MG63 (cell line): ENCODE measurements around the gene NUP210. TPM values are rescaled to one million over a fixed set of nuclear protein-coding genes. Genes with fewer than 3 reads are reported as not detected.

ENCODE experiments used
- DNase-seq: peaks from one replicate; pipeline ENCODE4 v3.0.0-alpha.2; 2020
- H3K27me3 ChIP-seq: fragments of 250-450 bp; sonication (Bioruptor Pico); 2 replicates; pipeline ENCODE4 v1.5.1; 2020; ENCODE audit warnings: mild to moderate bottlenecking, moderate library complexity
- H3K36me3 ChIP-seq: fragments of 250-450 bp; sonication (Bioruptor Pico); 2 replicates; pipeline ENCODE4 v1.5.1; 2020; ENCODE audit warnings: mild to moderate bottlenecking, moderate library complexity
- H3K4me3 ChIP-seq: fragments of 250-450 bp; sonication (Bioruptor Pico); 2 replicates; pipeline ENCODE4 v1.5.1; 2020; ENCODE audit warnings: mild to moderate bottlenecking, moderate library complexity
- H3K9me3 ChIP-seq: fragments of 250-450 bp; sonication (Bioruptor Pico); 2 replicates; pipeline ENCODE4 v1.5.1; 2020; ENCODE audit warnings: mild to moderate bottlenecking, moderate library complexity
- total RNA-seq: library from RNA; depleted of rRNA; stranded (reverse); fragments of >200 nt; shearing (Covaris generic); gene quantifications from 2 replicates; pipeline ENCODE4 v1.2.3, GENCODE V29; 2014; ENCODE audit warnings: low replicate concordance

Gene NUP210
- total RNA-seq, 1 experiment from 2014 or later: 16.4 TPM

DNA sequence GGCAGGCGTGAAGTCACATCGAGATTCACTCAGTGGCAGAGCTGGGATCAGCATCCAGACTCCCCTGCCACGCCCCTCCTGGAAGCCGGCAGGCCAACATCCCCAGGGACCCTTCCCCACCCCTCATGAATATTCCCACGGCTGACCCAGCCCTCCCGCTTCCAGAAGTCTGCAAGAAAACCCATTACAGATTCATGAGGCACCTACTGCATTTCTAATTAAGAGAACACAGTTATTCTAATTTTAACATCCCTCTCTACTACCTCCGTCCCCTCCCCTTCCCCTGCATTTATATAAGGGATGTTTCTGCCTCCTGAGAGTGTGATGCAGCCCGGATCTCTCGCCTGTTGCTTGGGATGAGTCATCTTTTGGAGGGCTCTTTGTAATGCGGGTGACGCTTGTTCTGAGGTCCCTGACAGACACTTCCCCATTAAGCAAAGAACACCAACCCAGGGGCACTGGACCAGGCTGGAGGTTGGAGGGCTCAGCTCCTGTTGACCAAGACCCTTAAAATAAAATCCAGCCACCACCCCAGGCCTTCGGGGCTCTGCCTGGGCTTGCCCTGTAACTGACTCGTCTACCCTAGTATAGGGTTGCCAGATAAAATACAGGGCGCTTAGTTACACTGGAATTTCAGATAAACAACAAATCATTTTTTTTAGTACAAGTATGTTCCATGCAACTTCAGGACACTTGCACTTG is 118.7 kb downstream of the NUP210 start:
- no peak overlapping the region for H3K4me3 ChIP-seq
- no peaks in the 10 kb centered on the region for H3K9me3 ChIP-seq
- H3K27me3 ChIP-seq: no peaks in the 10 kb centered on the region
- no peaks in the 10 kb centered on the region for H3K36me3 ChIP-seq
- DNase-seq: peak; percentile 18

DNA sequence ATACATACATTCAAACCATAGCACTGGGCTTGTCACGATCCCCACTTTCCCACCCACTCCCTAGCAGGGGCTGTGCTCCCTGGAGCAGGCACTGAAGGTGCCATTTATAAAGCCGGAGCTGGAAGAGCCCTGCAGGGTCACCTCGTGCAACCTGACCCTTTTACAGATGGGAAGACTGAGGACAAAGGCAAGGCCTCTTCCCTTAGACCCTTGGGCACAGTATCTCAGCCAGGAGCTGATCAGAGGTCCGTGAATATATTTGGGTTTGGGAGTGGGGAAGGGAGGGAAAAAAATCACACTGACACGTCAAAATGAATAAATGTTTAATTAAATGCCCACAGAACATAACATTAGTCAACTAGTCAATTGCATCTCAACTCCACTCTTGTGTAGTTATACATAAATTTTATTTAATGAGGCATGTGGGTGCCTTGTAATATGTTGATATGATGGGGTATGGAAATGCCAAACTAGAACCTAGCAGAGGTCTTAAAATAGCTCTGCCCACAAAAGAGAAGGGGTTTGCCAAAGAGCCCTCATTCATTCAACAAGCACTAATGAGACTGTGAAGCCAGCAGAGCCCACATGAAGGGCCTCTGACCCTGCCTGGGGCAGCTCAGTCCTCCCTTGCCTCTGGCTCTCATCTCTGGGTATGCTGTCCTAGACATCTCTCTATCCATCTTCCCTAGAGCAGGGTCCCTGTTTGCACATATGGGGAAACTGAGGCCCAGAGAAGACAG is 119.4 kb downstream of the NUP210 start:
- Histone ChIP-seq H3K27me3 (no peaks in the 10 kb centered on the region), H3K4me3 (no peak overlapping the region), H3K9me3 (no peaks in the 10 kb centered on the region), H3K36me3 (no peaks in the 10 kb centered on the region)
- DNase-seq: no peak

DNA sequence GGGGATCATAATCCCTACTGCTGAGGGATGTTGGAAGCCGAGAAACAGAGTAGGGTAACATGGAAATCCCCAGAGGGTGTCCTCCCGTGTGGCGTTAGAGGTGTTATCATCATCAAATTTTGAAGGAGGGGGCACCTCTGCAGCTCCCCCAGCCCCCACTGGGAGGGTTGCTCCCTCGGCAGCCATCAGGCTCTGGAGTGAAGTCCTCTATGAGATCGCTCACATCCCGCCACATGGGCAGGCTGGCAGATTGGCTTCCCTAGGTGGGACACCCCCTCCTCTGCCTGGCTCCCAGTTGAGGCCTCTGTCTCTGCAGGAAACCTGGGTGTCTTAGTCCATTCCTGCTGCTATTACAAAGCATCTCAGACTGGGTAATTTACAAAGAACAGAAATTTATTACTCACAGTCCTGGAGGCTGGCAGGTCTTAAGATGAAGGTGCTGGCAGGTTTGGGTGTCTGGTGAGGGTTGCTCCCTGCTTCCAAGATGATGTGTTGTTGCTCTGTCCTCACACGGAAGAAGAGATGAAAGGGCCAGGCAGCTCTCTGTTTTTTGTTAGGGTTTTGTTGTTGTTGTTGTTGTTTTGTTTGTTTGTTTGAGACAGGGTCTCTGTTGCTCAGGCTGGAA is 120.5 kb downstream of the NUP210 start:
- no peaks in the 10 kb centered on the region for H3K27me3 ChIP-seq
- no peak overlapping the region for H3K4me3 ChIP-seq
- no peak for DNase-seq
- no peaks in the 10 kb centered on the region for H3K9me3 ChIP-seq
- H3K36me3 ChIP-seq: no peaks in the 10 kb centered on the region

DNA sequence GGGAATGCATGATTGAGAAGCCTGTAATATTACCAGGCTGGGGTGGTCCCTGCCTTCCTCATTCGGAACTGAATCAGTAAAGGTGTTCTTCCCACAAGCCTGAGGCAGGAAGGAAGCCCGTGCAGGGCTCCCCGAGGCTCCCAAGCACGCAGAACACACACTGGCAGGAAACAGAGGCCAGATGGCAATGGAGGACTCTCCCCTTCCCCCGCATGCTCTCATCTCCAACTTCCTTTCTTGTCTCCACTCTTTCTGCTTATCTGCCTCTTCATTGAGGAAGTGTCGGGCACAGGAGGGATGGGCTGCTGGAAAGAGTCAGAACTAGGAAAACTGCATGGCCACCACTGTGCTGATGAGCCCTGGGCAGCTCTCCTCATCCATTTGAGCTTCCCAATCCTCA is 123.5 kb downstream of the NUP210 start:
- Histone ChIP-seq H3K27me3 (no peaks in the 10 kb centered on the region), H3K4me3 (no peak overlapping the region), H3K36me3 (no peaks in the 10 kb centered on the region), H3K9me3 (no peaks in the 10 kb centered on the region)
- no peak for DNase-seq

DNA sequence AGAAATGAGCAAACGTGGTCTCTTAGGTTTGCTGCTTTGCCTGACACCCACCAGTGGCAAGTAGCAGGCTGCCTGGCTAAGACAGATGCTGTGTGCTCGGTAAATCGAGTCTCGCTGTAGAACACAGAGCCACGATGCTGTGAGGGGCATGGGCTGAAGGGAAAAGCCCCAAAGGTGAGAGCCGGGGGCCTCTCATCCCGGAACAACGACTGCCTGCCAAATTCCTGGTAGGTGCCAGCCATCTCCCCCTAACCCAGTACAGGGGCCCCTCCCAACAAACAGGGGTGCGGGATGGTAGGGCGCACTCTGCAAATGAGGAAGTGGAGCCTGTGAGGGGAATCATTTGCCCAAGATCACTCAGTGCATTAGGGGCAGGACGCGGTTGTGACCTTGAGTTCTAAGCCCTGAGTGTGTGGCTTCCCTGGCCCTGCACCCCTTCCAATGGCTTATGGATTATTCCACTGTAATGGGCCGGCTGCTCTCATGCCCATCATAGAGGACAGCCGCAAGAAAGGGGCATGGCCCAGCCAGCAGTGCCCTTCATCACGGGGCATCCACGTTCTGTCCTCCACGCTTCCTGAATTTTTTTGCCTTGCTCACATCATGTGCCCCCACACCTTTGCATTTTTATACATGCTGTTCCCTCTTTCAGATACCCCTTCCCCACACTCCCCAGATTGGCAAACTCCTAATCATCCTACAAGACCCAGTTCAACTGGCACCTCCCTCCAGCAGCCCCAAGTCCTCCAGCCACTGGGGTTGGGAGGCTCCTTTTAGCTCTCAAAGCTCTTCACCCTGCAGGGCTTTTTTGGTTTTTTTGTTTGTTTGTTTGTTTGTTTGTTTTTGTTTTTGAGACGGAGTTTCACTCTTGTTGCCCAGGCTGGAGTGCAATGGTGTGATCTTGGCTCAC is 125.4 kb downstream of the NUP210 start:
- Histone ChIP-seq H3K4me3 (no peak overlapping the region), H3K9me3 (no peaks in the 10 kb centered on the region), H3K36me3 (no peaks in the 10 kb centered on the region), H3K27me3 (no peaks in the 10 kb centered on the region)
- DNase-seq: no peak

DNA sequence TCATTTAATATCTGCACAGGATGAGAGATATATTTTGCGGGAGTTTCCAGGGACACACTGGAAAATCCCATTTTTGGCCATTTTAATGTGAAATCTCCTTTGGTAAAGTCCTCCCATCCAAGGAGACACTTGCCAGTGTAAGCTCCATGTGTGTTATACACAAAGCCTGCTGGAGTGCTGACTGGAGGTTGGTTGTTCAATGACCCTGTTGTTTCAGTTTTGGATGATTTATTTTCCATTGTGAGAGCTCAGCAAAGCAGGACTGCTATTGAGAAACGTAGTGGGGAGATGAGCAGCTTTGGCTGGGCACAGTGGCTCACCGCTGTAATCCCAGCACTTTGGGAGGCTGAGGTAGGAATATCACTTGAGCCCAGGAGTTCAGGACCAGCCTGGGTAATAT is 127.7 kb downstream of the NUP210 start:
- H3K9me3 ChIP-seq: 0 out of 2 replicates have a peak, but pooled peaks cover under 1% of the 10 kb centered on the region
- no peaks in the 10 kb centered on the region for H3K36me3 ChIP-seq
- no peak overlapping the region for H3K4me3 ChIP-seq
- H3K27me3 ChIP-seq: no peaks in the 10 kb centered on the region
- DNase-seq: no peak

DNA sequence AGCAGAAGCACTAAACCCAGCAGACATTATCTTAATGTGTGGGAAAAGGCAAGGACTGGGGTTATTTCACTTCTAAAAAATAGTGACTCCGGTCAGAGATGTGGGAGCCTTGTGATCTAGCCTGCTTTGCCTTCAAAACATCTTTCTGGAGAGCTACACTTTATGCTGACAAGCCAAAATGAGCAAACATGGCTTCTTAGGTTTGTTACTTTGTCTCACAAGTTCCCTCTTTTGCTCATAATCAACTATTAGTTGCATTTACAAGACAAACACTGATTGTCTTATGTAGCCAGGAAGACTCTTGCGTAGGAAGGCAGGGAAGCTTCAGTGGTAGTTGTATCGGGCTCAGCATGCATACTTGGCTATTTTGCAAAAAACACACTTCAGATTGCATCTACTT is 129.2 kb downstream of the NUP210 start:
- H3K27me3 ChIP-seq: no peaks in the 10 kb centered on the region
- H3K4me3 ChIP-seq: no peak overlapping the region
- H3K36me3 ChIP-seq: no peaks in the 10 kb centered on the region
- DNase-seq: no peak
- peaks cover 8% of the 10 kb centered on the region; the same call in 1 of the 2 replicates for H3K9me3 ChIP-seq

DNA sequence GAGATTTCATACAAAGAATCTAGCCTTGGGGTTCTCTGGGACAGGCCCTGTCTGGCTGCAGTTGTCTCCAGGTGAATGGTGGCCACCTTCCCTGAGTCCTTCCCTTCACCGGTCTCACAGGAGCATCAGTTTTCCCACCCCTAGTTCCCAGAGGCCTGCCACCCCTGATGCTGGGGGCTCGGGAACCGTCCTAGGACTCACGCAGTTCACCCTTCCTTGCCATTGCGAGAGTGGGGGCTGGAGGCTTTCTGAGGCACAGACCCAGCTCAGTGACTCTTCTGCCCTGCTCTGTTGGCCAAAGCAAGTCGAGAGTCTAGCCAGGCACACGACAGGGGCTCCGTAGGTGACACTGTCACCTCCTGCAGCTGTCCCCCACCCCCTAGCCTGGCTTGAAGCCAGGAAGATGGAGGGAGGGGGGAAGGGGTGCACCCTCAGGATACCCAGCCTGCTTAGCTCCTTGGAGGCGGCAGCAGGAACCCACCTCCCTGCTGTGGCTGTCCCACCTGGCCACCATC is 130.3 kb downstream of the NUP210 start:
- no peak for DNase-seq

DNA sequence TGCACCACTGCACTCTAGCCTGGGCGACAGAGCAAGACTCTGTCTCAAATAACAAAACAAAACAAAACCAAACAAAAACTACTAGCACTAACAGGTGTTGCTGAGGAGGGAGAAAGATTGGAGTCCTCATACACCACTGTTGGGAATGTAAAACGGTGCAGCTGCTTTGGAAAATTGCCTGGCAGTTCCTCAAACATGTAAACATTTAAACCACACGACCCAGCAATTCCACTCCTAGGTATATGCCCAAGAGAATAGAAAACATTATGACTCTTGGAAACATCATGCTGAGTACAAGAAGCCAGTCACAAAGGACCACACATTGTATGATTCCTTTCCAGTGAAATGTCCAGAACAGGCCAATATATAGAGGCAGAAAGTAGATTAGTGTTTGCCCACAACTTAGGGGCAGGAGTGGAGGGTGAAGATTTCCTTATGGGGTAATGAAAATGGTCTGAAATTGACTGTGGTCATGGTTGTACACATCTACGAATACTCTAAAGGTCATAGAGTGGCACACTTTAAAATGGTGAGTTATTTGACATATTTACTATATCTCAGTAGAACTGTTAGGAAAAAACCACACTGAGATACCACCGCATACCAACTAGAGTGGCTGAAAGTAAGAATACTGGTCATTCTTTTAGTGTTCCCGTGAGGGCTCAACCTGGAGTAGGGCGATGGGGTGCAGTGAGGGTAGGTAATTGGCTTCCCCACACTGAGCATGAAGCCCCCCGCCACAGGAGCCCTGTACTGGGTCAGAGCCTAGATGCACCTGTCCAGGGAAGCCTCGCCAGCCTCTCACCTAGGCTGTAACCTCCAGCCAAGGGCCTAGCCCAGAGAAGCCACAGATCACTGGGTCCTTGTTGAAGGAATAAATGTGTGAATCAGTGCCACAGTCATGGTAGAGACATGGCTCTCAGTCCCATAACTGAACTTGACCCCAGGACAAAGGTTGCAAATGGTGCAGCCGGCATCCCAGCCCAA is 131.1 kb downstream of the NUP210 start:
- no peaks in the 10 kb centered on the region for H3K36me3 ChIP-seq
- H3K4me3 ChIP-seq: no peak overlapping the region
- no peaks in the 10 kb centered on the region for H3K27me3 ChIP-seq
- peak; percentile 9 for DNase-seq
- H3K9me3 ChIP-seq: peaks cover 8% of the 10 kb centered on the region; the same call in 1 of the 2 replicates

More for the DNA sequence above, 130.3 kb downstream of the NUP210 start:
- Histone ChIP-seq H3K9me3 (peaks cover 8% of the 10 kb centered on the region; the same call in 1 of the 2 replicates), H3K36me3 (no peaks in the 10 kb centered on the region), H3K27me3 (no peaks in the 10 kb centered on the region), H3K4me3 (no peak overlapping the region)

DNA sequence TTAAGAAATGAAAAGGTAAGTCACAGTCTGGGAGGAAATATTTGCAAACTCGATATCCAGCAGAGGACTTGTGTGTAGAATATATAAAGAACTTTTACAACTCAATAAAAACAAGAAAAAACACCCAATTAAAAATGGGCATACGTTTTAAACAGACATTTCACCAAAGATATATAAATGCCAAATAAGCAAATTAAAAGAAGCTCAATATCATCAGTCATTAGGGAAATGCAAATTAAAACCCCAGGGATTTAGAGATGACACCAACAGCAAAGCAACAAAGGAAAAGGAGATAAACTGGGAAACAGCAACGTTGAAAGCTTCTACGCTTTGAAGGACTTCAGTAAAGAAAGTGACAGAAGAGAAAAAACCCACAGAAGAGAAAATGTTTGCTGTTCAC is 132.3 kb downstream of the NUP210 start:
- no peaks in the 10 kb centered on the region for H3K36me3 ChIP-seq
- no peak overlapping the region for H3K4me3 ChIP-seq
- no peaks in the 10 kb centered on the region; the same call in 1 of the 2 replicates for H3K27me3 ChIP-seq
- peaks cover 8% of the 10 kb centered on the region; the same call in 1 of the 2 replicates for H3K9me3 ChIP-seq
- no peak for DNase-seq

DNA sequence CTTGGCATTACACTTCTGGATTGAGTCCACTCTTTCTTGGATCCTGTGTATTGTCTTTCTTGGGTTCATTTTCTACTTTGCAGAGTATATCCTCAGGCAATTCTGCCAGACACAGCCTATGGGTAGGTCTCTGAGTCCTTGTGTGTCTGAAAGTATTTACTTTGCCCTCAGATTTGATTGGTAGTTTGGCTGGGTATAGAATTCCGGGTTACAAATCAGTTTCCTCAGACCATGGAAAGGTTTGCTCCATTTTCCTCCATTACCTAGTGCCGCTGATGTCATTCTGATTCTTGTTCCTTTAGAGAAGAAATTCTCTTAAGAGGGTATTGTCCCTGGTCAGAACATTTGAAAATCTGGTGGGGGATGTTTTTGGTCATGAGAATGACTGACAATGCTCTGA is 133.2 kb downstream of the NUP210 start:
- no peak overlapping the region for H3K4me3 ChIP-seq
- no peak for DNase-seq

DNA sequence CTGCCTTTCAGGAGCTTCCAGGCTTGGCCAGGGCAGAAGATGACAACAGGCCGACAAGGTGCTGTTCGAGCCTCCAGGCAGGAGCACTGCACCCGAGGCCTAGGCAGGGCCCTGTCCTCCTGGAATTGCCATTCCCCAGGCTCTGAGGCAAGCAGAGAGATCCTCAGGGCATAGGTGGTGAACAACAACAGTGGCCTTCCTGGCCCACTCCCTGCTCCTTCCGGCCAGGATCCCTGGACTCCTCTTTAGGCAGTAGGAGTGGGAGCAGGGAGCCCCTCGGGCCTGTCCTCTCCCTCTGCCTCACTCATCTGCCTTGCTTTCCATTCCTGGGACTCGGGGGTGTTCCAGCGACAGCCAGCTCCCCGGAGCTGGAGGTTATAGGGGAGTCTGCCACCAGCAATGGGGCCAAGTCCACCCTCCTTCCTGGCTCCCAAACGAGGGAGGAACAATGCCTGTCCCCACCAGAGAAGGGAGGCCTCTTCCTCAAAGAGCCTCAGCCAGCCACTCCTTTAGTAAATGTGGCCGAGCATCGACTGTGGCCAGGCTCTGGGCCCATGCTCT is 135.0 kb downstream of the NUP210 start:
- Histone ChIP-seq H3K27me3 (no peaks in the 10 kb centered on the region; the same call in 1 of the 2 replicates), H3K4me3 (no peak overlapping the region), H3K9me3 (peaks cover 8% of the 10 kb centered on the region; the same call in 1 of the 2 replicates), H3K36me3 (no peaks in the 10 kb centered on the region)
- DNase-seq: no peak

More for the DNA sequence above, 133.2 kb downstream of the NUP210 start:
- Histone ChIP-seq H3K27me3 (no peaks in the 10 kb centered on the region; the same call in 1 of the 2 replicates), H3K9me3 (peaks cover 8% of the 10 kb centered on the region; the same call in 1 of the 2 replicates), H3K36me3 (no peaks in the 10 kb centered on the region)

DNA sequence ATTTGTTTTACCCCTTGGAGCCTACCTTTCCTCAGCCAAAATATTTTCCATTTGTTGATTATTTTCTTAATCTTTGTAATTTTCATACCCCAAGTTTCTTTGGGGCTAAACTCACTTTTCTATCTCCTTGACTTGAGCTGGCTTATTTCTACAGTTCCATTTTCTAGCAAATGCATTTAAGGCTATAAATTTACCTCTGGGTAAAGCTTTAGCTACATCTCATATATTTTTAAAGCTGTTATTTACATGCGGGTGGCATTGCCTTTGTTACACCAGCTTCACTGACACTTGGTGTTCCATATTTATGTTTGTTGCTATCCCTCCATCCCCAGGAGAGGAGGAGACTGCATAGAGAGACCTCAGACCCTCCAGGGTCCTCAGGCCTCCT is 136.3 kb downstream of the NUP210 start:
- peaks cover 8% of the 10 kb centered on the region; the same call in 1 of the 2 replicates for H3K9me3 ChIP-seq
- no peak for DNase-seq
- H3K27me3 ChIP-seq: no peaks in the 10 kb centered on the region; the same call in 1 of the 2 replicates
- no peak overlapping the region for H3K4me3 ChIP-seq
- no peaks in the 10 kb centered on the region for H3K36me3 ChIP-seq

DNA sequence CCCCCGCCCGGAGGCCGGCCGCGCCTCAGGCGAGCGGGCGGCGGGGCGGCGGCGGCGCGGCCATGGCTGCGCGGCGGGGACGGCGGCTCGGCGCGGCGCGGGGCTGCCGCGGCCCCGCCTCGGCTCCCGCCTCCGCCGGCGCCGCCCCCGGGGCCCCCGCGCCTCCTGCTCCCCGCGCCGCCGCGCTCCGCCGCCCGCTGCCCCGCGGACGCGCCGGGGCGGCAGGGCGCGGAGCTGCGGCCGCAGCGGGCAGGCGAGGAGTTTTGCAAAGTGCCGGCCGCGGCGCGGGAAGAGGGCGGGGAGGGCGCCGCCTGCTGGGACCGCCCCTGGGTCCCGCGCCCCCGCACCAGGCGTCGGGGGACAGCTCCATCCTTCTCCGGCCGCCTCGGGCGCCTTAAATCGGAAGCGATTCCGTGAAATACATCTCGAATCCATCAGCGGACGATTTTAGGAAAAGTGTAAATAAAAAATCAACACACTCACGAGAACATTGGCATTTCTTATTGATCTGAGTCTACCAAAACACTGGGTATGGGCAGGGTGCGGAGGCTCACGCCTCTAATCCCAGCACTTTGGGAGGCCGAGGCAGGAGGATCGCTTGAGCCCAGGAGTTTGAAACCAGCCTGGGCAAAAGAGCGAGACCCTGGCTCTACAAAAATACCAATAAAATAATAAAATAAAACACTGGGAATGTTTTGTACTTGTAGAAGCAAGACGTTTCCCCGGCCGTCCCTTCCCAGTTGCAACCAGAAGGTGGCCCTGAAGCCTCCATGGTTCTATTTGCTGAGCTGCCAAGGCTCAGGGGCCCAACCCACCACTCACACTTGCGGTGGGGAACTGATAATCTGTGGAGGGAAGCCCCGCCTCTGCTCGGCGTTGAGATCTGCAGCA is 136.9 kb downstream of the NUP210 start:
- H3K4me3 ChIP-seq: peak overlapping the region; percentile 29; the same call in 1 of the 2 replicates
- no peaks in the 10 kb centered on the region for H3K36me3 ChIP-seq
- peak; percentile 17 for DNase-seq
- H3K27me3 ChIP-seq: no peaks in the 10 kb centered on the region; the same call in 1 of the 2 replicates
- peaks cover 8% of the 10 kb centered on the region; the same call in 1 of the 2 replicates for H3K9me3 ChIP-seq
